Suprapubic skin (tissue), 3 donors: ENCODE data around the gene SAMD14.

ENCODE experiments used
- EP300 ChIP-seq: sonication (generic); formaldehyde crosslinking; IDR thresholded peaks from one replicate; pipeline ENCODE4 v1.6.1; 2017; ENCODE audit warnings: antibody characterized with exemption
- TF ChIP-seq, protein P1 (sequence below), 2 donors: fragments of 200-600 bp in 1 of 2; fragments of 450-650 bp in 1 of 2; sonication (generic) in 1 of 2; IDR thresholded peaks; one replicate each; pipeline ENCODE4 v1.5.1; 2016 to 2019; ENCODE audit warnings: antibody characterized with exemption in 2 of 2, mild to moderate bottlenecking in 1 of 2, moderate library complexity in 1 of 2

DNA sequence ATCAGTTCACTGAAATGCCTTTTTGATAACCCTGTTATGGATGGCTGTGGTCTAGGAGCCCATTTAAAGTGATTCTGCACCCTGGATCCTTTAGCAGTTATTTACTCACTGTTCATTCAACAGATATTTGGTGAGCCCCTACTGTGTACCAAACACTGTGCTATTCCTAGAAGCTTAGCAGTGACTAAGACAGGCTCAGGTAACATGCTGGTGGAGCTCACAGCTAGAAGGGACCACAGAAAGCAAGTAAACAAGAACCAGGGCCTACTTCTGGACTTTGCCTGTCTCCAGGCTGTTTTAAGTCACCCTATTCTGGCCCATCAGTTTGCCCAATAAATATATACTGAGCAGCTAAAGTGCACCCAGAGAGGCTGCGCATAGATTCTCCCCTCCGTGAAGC, 63.0 kb downstream of the SAMD14 start:
- TF ChIP-seq, protein P1, sequence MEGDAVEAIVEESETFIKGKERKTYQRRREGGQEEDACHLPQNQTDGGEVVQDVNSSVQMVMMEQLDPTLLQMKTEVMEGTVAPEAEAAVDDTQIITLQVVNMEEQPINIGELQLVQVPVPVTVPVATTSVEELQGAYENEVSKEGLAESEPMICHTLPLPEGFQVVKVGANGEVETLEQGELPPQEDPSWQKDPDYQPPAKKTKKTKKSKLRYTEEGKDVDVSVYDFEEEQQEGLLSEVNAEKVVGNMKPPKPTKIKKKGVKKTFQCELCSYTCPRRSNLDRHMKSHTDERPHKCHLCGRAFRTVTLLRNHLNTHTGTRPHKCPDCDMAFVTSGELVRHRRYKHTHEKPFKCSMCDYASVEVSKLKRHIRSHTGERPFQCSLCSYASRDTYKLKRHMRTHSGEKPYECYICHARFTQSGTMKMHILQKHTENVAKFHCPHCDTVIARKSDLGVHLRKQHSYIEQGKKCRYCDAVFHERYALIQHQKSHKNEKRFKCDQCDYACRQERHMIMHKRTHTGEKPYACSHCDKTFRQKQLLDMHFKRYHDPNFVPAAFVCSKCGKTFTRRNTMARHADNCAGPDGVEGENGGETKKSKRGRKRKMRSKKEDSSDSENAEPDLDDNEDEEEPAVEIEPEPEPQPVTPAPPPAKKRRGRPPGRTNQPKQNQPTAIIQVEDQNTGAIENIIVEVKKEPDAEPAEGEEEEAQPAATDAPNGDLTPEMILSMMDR (IDR thresholded peaks at IDR 0.05): no peak
- TF ChIP-seq EP300: no peak
